ENCODE measurements around the gene SAMHD1. TPM values are rescaled to one million over a fixed set of nuclear protein-coding genes. Genes with fewer than 3 reads are reported as not detected.

SAMHD1 gene
- total and polyA plus RNA-seq, 2 of the 8 experiments (the other 6 are each of a cell fraction or from before 2014, with no cell fraction given), result 22.0 to 37.1 TPM

- no peak for TF ChIP-seq KDM1A (IDR thresholded peaks at IDR 0.05; ENCODE audit: borderline replicate concordance, low read length)
- no peak for TF ChIP-seq EP300 (IDR thresholded peaks at IDR 0.05; ENCODE audit: borderline replicate concordance in 1 of 2, low read depth in 2 of 2, low read length in 2 of 2)
- TF ChIP-seq PHF8 (conservative IDR thresholded peaks at IDR 0.05; ENCODE audit: low read depth, low read length), result no peak
- no peak for TF ChIP-seq ZNF274 (IDR thresholded peaks at IDR 0.05; ENCODE audit: borderline replicate concordance, extremely low read depth, low read length)
- TF ChIP-seq SP1 (IDR thresholded peaks at IDR 0.05; ENCODE audit: low read depth, low read length), result no peak
- no peak for TF ChIP-seq SIX5 (IDR thresholded peaks at IDR 0.05; ENCODE audit: low read depth, low read length)
- TF ChIP-seq NANOG (IDR thresholded peaks at IDR 0.05; ENCODE audit: insufficient read depth, low read depth, low read length, poor library complexity, severe bottlenecking), result no peak
- TF ChIP-seq SRF (IDR thresholded peaks at IDR 0.05; ENCODE audit: low read depth, low read length), result no peak
Observed at GRCh38 chr20:36969051-36969450, 17.5 kb upstream of the SAMHD1 start (continued).
